HEK293 (cell line): ENCODE measurements around the gene CAV1.

Experiments
- CTCF ChIA-PET: fragments of 350-600 bp; formaldehyde crosslinking; extraction: SDS; loops from one replicate; lab custom pipeline; 2021; ENCODE audit warnings: antibody characterized with exemption; lab: Yijun Ruan, JAX
- POLR2A ChIA-PET: fragments of 300-600 bp; formaldehyde crosslinking; extraction: SDS; loops from one replicate; lab custom pipeline; 2020; ENCODE audit warnings: antibody characterized with exemption, inconsistent platforms; lab: Yijun Ruan, JAX
- H3K27ac ChIP-seq: fragments of 200-500 bp; sonication (Bioruptor generic); 2 replicates; pipeline ENCODE4 v1.5.1; 2014; ENCODE audit warnings: low read depth, low read length, control low read depth, inconsistent platforms; ENCODE audit errors: extremely low read depth
- H3K36me3 ChIP-seq, 2 experiments: fragments of 200-500 bp in 1 of 2; sonication (Bioruptor generic) in 1 of 2; 1 replicate in 1 of 2; 2 replicates in 1 of 2; pipeline ENCODE4 v1.5.1; 2014 to 2017; ENCODE audit warnings: inconsistent platforms in 2 of 2, low read length in 2 of 2; ENCODE audit not compliant: control insufficient read depth in 2 of 2, insufficient read depth in 1 of 2
- H3K4me1 ChIP-seq: fragments of 200-500 bp; sonication (Bioruptor generic); 2 replicates; pipeline ENCODE4 v1.5.1; 2014; ENCODE audit warnings: mild to moderate bottlenecking, low read length, inconsistent platforms; ENCODE audit not compliant: control insufficient read depth, insufficient read depth
- H3K4me3 ChIP-seq: 2 replicates; pipeline ENCODE4 v1.5.1; 2011; ENCODE audit warnings: low read depth, mild to moderate bottlenecking, control low read depth, low read length, moderate library complexity
- H3K9me3 ChIP-seq: fragments of 200-500 bp; sonication (Bioruptor generic); 2 replicates; pipeline ENCODE4 v1.5.1; 2014; ENCODE audit warnings: low read depth, low read length, inconsistent platforms; ENCODE audit not compliant: control insufficient read depth, insufficient read depth
- GLI4 ChIP-seq: fragments of 450-650 bp; formaldehyde crosslinking; IDR thresholded peaks from 2 replicates; pipeline ENCODE4 v1.5.1; 2016; ENCODE audit warnings: missing biosample characterization, missing genetic modification characterization
- GLIS1 ChIP-seq: fragments of 450-650 bp; formaldehyde crosslinking; IDR thresholded peaks from 2 replicates; pipeline ENCODE4 v1.5.1; 2016; ENCODE audit warnings: missing biosample characterization, missing genetic modification characterization
- IKZF3 ChIP-seq: fragments of 450-650 bp; IDR thresholded peaks from 2 replicates; pipeline ENCODE4 v1.5.0; 2018; ENCODE audit warnings: missing biosample characterization, mild to moderate bottlenecking, missing genetic modification characterization, moderate library complexity
- KLF10 ChIP-seq: fragments of 450-650 bp; IDR thresholded peaks from 2 replicates; pipeline ENCODE4 v1.5.1; 2018; ENCODE audit warnings: missing biosample characterization, mild to moderate bottlenecking, missing genetic modification characterization
- MYNN ChIP-seq: fragments of 450-650 bp; formaldehyde crosslinking; IDR thresholded peaks from 2 replicates; pipeline ENCODE4 v1.5.1; 2016; ENCODE audit warnings: missing biosample characterization, missing genetic modification characterization, borderline replicate concordance
- PRDM10 ChIP-seq: fragments of 450-650 bp; formaldehyde crosslinking; IDR thresholded peaks from 2 replicates; pipeline ENCODE4 v1.5.1; 2016; ENCODE audit warnings: missing biosample characterization, missing genetic modification characterization
- SP2 ChIP-seq: fragments of 450-650 bp; formaldehyde crosslinking; IDR thresholded peaks from 2 replicates; pipeline ENCODE4 v1.5.1; 2016; ENCODE audit warnings: missing biosample characterization, missing genetic modification characterization
- YY2 ChIP-seq: fragments of 450-650 bp; formaldehyde crosslinking; IDR thresholded peaks from 2 replicates; pipeline ENCODE4 v1.5.1; 2016; ENCODE audit warnings: missing biosample characterization, missing genetic modification characterization
- ZBTB17 ChIP-seq: fragments of 450-650 bp; formaldehyde crosslinking; IDR thresholded peaks from 2 replicates; pipeline ENCODE4 v1.5.1; 2016; ENCODE audit warnings: missing biosample characterization, missing genetic modification characterization
- ZBTB7A ChIP-seq: fragments of 450-650 bp; formaldehyde crosslinking; IDR thresholded peaks from 2 replicates; pipeline ENCODE4 v1.5.1; 2016; ENCODE audit warnings: low read depth, missing biosample characterization, missing genetic modification characterization
- ZBTB8A ChIP-seq: fragments of 450-650 bp; formaldehyde crosslinking; IDR thresholded peaks from 2 replicates; pipeline ENCODE4 v1.5.1; 2016; ENCODE audit warnings: missing biosample characterization, missing genetic modification characterization
- ZFP41 ChIP-seq: fragments of 450-650 bp; formaldehyde crosslinking; IDR thresholded peaks from 2 replicates; pipeline ENCODE4 v1.5.1; 2016; ENCODE audit warnings: missing biosample characterization, missing genetic modification characterization, borderline replicate concordance
- ZNF121 ChIP-seq: fragments of 450-650 bp; formaldehyde crosslinking; IDR thresholded peaks from 2 replicates; pipeline ENCODE4 v1.5.1; 2016; ENCODE audit warnings: missing biosample characterization, missing genetic modification characterization
- ZNF157 ChIP-seq: fragments of 450-650 bp; formaldehyde crosslinking; IDR thresholded peaks from 2 replicates; pipeline ENCODE4 v1.5.1; 2016; ENCODE audit warnings: missing biosample characterization, missing genetic modification characterization
- ZNF19 ChIP-seq: fragments of 450-650 bp; formaldehyde crosslinking; IDR thresholded peaks from 2 replicates; pipeline ENCODE4; 2016; ENCODE audit warnings: missing biosample characterization, missing genetic modification characterization, low read depth
- ZNF292 ChIP-seq: fragments of 450-650 bp; formaldehyde crosslinking; IDR thresholded peaks from 2 replicates; pipeline ENCODE4 v1.5.1; 2016; ENCODE audit warnings: low read depth, missing biosample characterization, missing genetic modification characterization, borderline replicate concordance
- ZNF426 ChIP-seq: fragments of 450-650 bp; formaldehyde crosslinking; IDR thresholded peaks from 2 replicates; pipeline ENCODE4 v1.5.1; 2017; ENCODE audit warnings: missing biosample characterization, missing genetic modification characterization, mild to moderate bottlenecking, inconsistent platforms, moderate library complexity
- ZNF558 ChIP-seq: fragments of 450-650 bp; formaldehyde crosslinking; IDR thresholded peaks from 2 replicates; pipeline ENCODE4 v1.5.1; 2016; ENCODE audit warnings: missing biosample characterization, missing genetic modification characterization
- ZNF645 ChIP-seq: fragments of 450-650 bp; formaldehyde crosslinking; IDR thresholded peaks from 2 replicates; pipeline ENCODE4; 2016; ENCODE audit warnings: missing biosample characterization, missing genetic modification characterization
- ZNF658 ChIP-seq: fragments of 450-650 bp; formaldehyde crosslinking; IDR thresholded peaks from 2 replicates; pipeline ENCODE4; 2016; ENCODE audit warnings: missing biosample characterization, missing genetic modification characterization
- ZNF660 ChIP-seq: fragments of 450-650 bp; IDR thresholded peaks from 2 replicates; pipeline ENCODE4 v1.5.1; 2018; ENCODE audit warnings: missing biosample characterization, mild to moderate bottlenecking, missing genetic modification characterization
- ZNF76 ChIP-seq: fragments of 450-650 bp; formaldehyde crosslinking; IDR thresholded peaks from 2 replicates; pipeline ENCODE4; 2016; ENCODE audit warnings: low read depth, missing biosample characterization, missing genetic modification characterization, borderline replicate concordance
- ZNF785 ChIP-seq: fragments of 450-650 bp; formaldehyde crosslinking; IDR thresholded peaks from 2 replicates; pipeline ENCODE4 v1.5.1; 2016; ENCODE audit warnings: missing biosample characterization, missing genetic modification characterization
- ZNF791 ChIP-seq: fragments of 450-650 bp; formaldehyde crosslinking; IDR thresholded peaks from 2 replicates; pipeline ENCODE4 v1.5.1; 2016; ENCODE audit warnings: missing biosample characterization, missing genetic modification characterization
- TF ChIP-seq, protein P1 (sequence below): fragments of 450-650 bp; formaldehyde crosslinking; IDR thresholded peaks from 2 replicates; pipeline ENCODE4 v1.5.1; 2016; ENCODE audit warnings: missing biosample characterization, missing genetic modification characterization

The CAV1 gene

DNA sequence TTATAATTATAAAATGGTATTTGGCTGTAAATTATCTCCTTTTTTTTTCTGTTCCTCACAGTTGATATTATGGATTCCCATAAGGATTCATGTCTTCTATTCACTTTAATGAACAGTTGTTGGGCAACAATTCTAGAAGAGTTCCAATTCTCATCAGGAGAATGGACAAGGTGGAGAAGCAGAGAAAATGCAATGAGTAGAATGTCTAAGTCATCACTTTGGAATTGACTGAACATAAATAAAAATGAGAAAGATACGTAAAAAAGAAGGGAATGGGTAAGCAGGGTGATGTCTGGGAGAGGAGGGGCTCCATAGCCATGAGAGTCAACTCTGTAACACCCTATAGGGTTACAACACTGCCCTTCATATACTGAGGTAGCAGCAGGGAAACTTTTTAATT lies 27.1 kb upstream of the CAV1 start:
- ChIA-PET CTCF (interaction anchor here (0.6 to 0.7 kb wide), 2 partner anchors 311 to 345 kb away, joined by 3 to 4 read pairs; no protein-coding TSS in a partner anchor), POLR2A (no interaction called here)
- TF ChIP-seq KLF10 (tag by site-specific recombination) (no peak), ZNF292 (tag by site-specific recombination) (no peak), ZNF157 (no peak), IKZF3 (tag by site-specific recombination) (no peak), ZNF660 (tag by site-specific recombination) (no peak), MYNN (tag by site-specific recombination) (no peak), ZNF19 (tag by site-specific recombination) (no peak), PRDM10 (tag by site-specific recombination) (no peak), ZNF645 (tag by site-specific recombination) (no peak), ZFP41 (tag by site-specific recombination) (no peak), ZBTB7A (tag by site-specific recombination) (no peak), ZNF426 (no peak), ZNF791 (no peak), ZNF76 (tag by site-specific recombination) (no peak), GLIS1 (tag by site-specific recombination) (no peak), ZNF785 (tag by site-specific recombination) (no peak), ZNF121 (no peak)
- TF ChIP-seq, protein P1, sequence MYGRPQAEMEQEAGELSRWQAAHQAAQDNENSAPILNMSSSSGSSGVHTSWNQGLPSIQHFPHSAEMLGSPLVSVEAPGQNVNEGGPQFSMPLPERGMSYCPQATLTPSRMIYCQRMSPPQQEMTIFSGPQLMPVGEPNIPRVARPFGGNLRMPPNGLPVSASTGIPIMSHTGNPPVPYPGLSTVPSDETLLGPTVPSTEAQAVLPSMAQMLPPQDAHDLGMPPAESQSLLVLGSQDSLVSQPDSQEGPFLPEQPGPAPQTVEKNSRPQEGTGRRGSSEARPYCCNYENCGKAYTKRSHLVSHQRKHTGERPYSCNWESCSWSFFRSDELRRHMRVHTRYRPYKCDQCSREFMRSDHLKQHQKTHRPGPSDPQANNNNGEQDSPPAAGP (tag by site-specific recombination) = no peak
- Histone ChIP-seq H3K36me3 (no peaks in the 10 kb centered on the region), H3K4me1 (peaks cover 4% of the 10 kb centered on the region; the same call in 1 of the 2 replicates), H3K9me3 (no peaks in the 10 kb centered on the region), H3K4me3 (no peak overlapping the region), H3K27ac (no peak overlapping the region)

GRCh38 chr7:116499168-116500077 lies 25.4 kb upstream of the CAV1 start, which contains the start of gene CAV2:
TSS of gene CAV2 (plus strand) at chr7:116499738. CDS start at chr7:116499782, 44 bp downstream.
- H3K27ac ChIP-seq = peak within 1 kb of the TSS; percentile 83
- peaks cover 4% of the 10 kb centered on the region; the same call in 1 of the 2 replicates for H3K4me1 ChIP-seq
- H3K36me3 ChIP-seq = no peaks in the 10 kb centered on the region
- H3K4me3 ChIP-seq = peak within 1 kb of the TSS; percentile 71
- no peaks in the 10 kb centered on the region for H3K9me3 ChIP-seq
- POLR2A ChIA-PET = interaction anchor here (0.8 to 1.2 kb wide), 3 partner anchors 12 to 57 kb away, joined by 3 to 8 read pairs (median 5); partner anchors contain the start of gene CAV1
- CTCF ChIA-PET = interaction anchor here (0.9 kb wide), 1 partner anchor 319 kb away, joined by 3 read pairs; no protein-coding TSS in a partner anchor
- TF ChIP-seq ZBTB17 (no peak), GLIS1 (tag by site-specific recombination) (peak; percentile 79), ZNF558 (tag by site-specific recombination) (no peak), ZBTB8A (tag by site-specific recombination) (peak; percentile 79), YY2 (tag by site-specific recombination) (peak; percentile 24; the same call in 1 of the 2 replicates), ZNF658 (tag by site-specific recombination) (no peak), SP2 (tag by site-specific recombination) (peak; percentile 37), GLI4 (no peak)
- TF ChIP-seq, protein P1 (tag by site-specific recombination) = peak; percentile 38; the same call in 1 of the 2 replicates
